GM19395 (cell line): ENCODE measurements around the gene IGF2R.
"Not testable (repeated sequence)": the region's sequence is repeated elsewhere in the genome, so short reads cannot be mapped to it uniquely, and the experiment has no call there.

Source experiments
- ATAC-seq: cut with Tn5 transposase; IDR thresholded peaks from one replicate; pipeline ENCODE4 v1.9.1; 2021; ENCODE audit warnings: mild to moderate bottlenecking, moderate library complexity; ENCODE audit not compliant: unreplicated experiment

The IGF2R gene

GRCh38 chr6:160133441-160134336, 164.8 kb downstream of the IGF2R start:
- no peak for ATAC-seq

DNA sequence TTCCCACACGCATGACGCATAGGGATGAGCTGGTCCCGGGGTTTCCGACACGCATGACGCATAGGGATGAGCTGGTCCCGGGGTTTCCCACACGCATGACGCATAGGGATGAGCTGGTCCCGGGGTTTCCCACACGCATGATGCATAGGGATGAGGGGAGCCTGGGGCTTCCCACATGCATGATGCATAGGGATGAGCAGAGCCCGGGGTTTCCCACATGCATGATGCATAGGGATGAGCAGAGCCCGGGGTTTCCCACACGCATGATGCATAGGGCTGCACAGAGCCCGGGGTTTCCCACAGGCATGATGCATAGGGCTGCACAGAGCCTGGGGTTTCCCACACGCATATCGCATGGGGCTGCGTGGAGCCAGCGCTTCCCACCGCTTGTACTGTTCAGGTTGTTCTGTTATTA, 165.5 kb downstream of the IGF2R start:
- ATAC-seq = not testable (repeated sequence)

GRCh38 chr6:160134779-160135547, 166.1 kb downstream of the IGF2R start:
- ATAC-seq = no peak

GRCh38 chr6:160135907-160136655, 167.2 kb downstream of the IGF2R start:
- ATAC-seq = no peak

GRCh38 chr6:160137130-160137988, 168.5 kb downstream of the IGF2R start:
- ATAC-seq = no peak

DNA sequence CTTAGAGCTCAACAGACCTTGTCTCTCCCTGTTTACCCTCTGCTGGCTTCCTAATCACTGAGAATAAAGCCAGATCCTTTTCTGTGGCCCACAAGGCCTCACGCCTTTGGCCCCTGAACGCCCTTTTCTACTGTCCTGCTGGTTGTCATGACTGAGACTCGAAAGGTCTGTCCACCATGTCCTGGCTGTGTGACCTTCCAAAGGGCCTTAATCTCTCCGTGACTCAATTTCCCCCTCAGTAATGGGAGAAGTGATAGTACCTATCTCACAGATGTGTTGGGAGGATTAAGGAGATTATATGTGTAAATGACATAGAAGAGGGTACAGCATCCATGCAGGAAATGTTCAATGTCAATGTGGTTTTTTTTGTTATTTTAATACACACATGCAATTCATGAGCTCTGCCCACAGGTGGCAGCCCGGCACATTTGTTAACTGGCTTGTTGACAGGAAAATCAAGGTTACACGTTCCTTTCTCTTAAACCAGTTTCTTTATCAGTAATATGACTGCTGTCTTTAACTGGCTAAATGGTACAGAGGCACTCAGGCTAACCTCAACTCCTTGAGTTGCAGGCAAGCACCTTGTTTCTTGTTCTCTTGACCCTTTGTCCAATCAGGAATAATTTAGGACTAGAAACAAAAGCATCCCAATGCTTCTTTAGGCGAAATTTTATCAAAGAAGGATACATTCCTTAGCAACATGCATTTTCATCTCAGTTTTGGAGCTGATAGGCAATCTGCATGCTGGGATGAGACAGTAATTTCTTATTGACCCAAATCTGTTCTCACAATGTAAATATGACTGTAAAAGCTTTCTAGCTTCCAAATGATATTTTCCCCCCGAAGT, 169.3 kb downstream of the IGF2R start:
- ATAC-seq = peak; percentile 82

DNA sequence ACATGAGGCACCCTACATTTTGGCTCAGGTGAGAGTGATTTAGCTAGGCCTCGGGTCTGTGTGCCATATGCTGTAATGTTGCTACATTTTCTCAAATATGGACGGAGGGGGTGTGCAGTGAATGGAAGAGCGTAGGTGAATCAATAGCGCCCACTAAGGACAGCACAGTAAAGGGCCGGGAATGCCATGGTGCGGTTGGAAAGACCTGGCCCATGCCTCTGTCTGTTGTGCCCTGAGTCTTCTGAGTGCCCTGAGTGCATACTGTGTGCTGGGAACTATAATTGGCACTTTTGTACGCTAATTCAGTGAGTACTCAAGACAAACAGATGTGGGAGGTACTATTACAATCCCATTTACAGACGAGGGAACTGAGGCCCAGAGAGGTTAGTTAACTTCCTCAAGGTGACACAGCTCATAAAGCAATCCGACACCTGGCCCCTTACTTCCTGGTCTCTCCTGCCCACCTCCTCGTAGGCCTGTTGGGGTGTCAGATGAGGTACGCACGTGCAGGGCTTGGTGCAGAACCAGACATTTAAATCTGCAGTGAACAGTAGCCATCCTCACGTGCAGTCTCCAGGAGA, 170.0 kb downstream of the IGF2R start:
- ATAC-seq = no peak

DNA sequence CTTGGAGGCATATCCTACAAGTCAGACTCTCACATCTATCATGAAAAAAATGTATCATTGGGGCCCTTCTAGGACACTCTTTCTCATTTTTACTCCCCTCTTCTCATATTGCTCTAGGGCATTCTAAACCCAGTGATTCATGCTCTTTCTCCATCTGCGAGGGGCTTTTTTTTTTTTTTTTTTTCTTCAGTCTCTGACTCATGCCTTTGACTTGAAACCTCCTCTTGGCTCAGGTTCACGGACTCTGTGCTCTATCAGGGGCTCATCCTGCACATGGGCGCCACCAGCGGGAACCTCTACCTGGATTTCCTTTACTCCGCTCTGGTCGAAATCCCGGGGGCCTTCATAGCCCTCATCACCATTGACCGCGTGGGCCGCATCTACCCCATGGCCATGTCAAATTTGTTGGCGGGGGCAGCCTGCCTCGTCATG, 170.6 kb downstream of the IGF2R start:
- ATAC-seq = no peak

GRCh38 chr6:160140493-160140892, 171.6 kb downstream of the IGF2R start:
- ATAC-seq = not testable (repeated sequence)

GRCh38 chr6:160141001-160141726, 172.3 kb downstream of the IGF2R start:
- no peak for ATAC-seq

GRCh38 chr6:160142115-160142715, 173.3 kb downstream of the IGF2R start:
- no peak for ATAC-seq

- no peak for ATAC-seq
These were observed 177.7 kb downstream of the IGF2R start for GRCh38 chr6:160146454-160147145.

DNA sequence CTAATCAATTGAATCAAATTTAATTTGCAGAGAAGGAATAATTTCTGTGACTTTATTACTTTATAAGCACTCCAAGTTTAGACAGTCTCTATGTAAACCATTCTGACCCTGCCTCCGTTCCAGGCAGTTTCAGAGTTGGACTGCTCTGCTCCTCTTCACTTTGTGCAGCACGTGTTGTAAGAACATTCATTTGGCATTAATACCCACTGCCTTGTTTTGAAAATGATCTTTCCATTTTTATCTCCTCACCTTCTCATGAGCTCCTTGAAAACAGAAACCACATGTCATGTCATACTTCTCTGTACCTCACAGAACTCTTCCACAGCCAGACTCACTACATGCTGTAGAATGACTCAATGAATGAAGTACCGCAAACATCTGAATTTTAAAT, 178.3 kb downstream of the IGF2R start:
- ATAC-seq = no peak

DNA sequence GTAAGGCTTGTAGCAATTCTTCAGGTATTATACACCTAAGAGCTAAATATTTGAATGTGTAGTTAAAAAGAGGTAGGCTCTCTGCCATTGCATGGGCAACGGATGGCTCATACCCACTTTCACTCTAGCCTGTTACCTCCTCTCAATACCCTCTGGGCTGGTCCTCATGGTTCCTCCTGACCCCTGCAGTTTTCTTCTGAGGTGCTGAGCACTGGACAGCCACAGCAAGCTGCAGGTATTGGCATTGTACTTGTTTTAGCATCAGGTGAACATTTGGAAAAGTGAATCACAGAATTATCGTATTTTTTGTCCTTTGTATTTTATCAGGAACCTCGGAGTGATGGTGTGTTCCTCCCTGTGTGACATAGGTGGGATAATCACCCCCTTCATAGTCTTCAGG, 185.6 kb downstream of the IGF2R start:
- no peak for ATAC-seq

- no peak for ATAC-seq
These were observed 188.0 kb downstream of the IGF2R start for GRCh38 chr6:160156842-160157241.

- no peak for ATAC-seq
These were observed 191.6 kb downstream of the IGF2R start for GRCh38 chr6:160160450-160160849.
